GM10266 (cell line): ENCODE results near the gene CHID1.

Experiments
- DNase-seq: peaks from one replicate; pipeline ENCODE4 v3.0.0; 2012; ENCODE audit errors: extremely low spot score
- CTCF ChIP-seq: IDR thresholded peaks from 2 replicates; pipeline ENCODE4 v1.5.1; 2012; ENCODE audit warnings: mild to moderate bottlenecking, low read depth; ENCODE audit not compliant: control insufficient read depth, insufficient read depth; ENCODE audit errors: missing control alignments

Gene CHID1

GRCh38 chr11:910589-911030 lies at the start of gene CHID1:
Gene CHID1, minus strand, starts transcription at chr11:910810. Its CDS starts 5,994 bp downstream, at chr11:904816.
- TF ChIP-seq CTCF: no peak

GRCh38 chr11:959608-960007 lies 49.0 kb upstream of the CHID1 start:
- TF ChIP-seq CTCF: no peak
- DNase-seq: no peak

More at GRCh38 chr11:910589-911030, at the start of gene CHID1:
- DNase-seq: peak; percentile 100

GRCh38 chr11:959027-959426 lies 48.4 kb upstream of the CHID1 start:
- no peak for TF ChIP-seq CTCF
- no peak for DNase-seq

GRCh38 chr11:958101-958500 lies 47.5 kb upstream of the CHID1 start:
- no peak for TF ChIP-seq CTCF
- DNase-seq: no peak

- TF ChIP-seq CTCF: no peak
- no peak for DNase-seq
Measured at GRCh38 chr11:957212-957920, 46.8 kb upstream of the CHID1 start.

GRCh38 chr11:955154-956063 lies 44.8 kb upstream of the CHID1 start:
- TF ChIP-seq CTCF: no peak
- no peak for DNase-seq
